ENCODE data around the gene SEL1L. TPM values are rescaled to one million over a fixed set of nuclear protein-coding genes. Genes with fewer than 3 reads are reported as not detected.

Gene SEL1L
- total RNA-seq = 47.0 and 49.4 TPM in 2 replicates
- long read RNA-seq, full-length matches to known transcripts = 26 of 51 reads
- long read RNA-seq, partial matches to known transcripts = 7 of 51 reads
- long read RNA-seq, other reads (novel, unspliced or antisense) = 18 of 51 reads

DNA sequence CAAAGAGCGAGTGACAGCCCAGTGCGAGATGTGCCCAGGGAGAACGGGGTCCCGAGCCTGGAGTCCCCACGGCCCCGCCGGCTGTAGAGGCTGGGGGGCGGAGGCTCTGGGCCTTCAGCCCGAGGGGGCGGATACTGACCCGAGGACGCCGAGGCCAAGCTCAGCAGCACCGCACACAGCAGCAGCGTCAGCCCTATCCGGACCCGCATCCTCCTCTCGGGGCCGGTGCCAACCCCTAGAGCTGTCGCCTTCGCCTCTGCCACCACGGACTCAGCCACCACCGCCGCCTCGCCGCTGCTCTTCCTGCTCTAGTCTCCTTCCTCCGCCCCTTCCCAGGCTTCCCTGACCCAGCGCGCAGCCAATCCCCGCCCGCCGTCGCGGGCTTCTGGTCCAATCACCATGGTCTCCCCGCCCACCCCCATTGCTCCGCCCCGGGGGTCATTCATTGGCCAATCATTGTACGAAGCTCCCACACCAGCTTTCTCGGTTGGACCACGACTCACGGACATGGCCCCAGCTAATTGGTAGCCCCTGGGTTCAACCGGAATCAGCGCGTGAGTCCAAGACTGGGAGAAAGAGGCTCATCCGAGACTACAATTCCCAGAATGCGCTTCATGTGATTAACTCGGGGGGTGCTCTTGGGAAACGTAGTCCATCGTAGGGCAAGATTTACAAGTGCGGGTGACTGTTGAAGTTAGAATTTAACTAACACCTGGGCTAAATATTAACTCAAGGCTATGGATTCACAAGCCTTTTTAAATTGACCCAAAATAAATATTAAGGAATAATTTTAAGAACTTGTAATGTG is at the start of gene SEL1L:
SEL1L (minus strand) TSS at position 318 of the 808 bp plus-strand sequence; CDS start at position 209, 109 bp downstream.
- Mint-ChIP-seq H3K9me3 (no peaks in the 10 kb centered on the region), H3K27me3 (ENCODE audit: low read depth) (no peaks in the 10 kb centered on the region), H3K36me3 (ENCODE audit: low read depth) (no peaks in the 10 kb centered on the region), H3K4me1 (peaks cover 28% of the 10 kb centered on the region), H3K4me3 (peak within 1 kb of the TSS; percentile 96), H3K27ac (ENCODE audit: unreplicated experiment) (peak within 1 kb of the TSS; percentile 73)
- peak; percentile 99 for DNase-seq (ENCODE audit: low read depth, low spot score)
- TF ChIP-seq, protein P1, sequence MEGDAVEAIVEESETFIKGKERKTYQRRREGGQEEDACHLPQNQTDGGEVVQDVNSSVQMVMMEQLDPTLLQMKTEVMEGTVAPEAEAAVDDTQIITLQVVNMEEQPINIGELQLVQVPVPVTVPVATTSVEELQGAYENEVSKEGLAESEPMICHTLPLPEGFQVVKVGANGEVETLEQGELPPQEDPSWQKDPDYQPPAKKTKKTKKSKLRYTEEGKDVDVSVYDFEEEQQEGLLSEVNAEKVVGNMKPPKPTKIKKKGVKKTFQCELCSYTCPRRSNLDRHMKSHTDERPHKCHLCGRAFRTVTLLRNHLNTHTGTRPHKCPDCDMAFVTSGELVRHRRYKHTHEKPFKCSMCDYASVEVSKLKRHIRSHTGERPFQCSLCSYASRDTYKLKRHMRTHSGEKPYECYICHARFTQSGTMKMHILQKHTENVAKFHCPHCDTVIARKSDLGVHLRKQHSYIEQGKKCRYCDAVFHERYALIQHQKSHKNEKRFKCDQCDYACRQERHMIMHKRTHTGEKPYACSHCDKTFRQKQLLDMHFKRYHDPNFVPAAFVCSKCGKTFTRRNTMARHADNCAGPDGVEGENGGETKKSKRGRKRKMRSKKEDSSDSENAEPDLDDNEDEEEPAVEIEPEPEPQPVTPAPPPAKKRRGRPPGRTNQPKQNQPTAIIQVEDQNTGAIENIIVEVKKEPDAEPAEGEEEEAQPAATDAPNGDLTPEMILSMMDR (conservative IDR thresholded peaks at IDR 0.05) = no peak

DNA sequence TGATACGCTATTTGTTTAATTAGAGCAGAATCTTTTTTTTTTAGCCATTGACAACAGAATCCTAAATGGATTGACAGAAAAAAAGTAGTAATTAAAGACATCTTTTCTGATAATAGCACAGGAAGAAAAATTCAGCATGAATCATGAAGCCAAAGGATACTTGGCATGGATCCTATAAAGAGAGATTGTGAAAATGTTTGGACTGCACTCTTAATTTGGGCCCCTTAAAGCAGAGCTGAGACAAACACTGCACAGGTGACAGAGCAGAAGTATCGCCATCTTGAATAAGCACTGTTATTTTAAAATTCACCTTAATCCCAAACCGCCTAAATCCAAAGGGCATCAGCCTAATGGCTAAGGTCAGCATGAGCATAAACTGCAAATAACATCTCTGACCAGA is 48.8 kb upstream of the SEL1L start:
- no peak for DNase-seq (ENCODE audit: low read depth, low spot score)
- H3K4me1 Mint-ChIP-seq = peaks cover under 1% of the 10 kb centered on the region
- TF ChIP-seq, protein P1 (conservative IDR thresholded peaks at IDR 0.05) = no peak
- no peaks in the 10 kb centered on the region for H3K36me3 Mint-ChIP-seq (ENCODE audit: low read depth)
- H3K9me3 Mint-ChIP-seq = peaks cover 7% of the 10 kb centered on the region
- no peak overlapping the region for H3K4me3 Mint-ChIP-seq
- H3K27ac Mint-ChIP-seq (ENCODE audit: unreplicated experiment) = no peak overlapping the region
- no peaks in the 10 kb centered on the region for H3K27me3 Mint-ChIP-seq (ENCODE audit: low read depth)

DNA sequence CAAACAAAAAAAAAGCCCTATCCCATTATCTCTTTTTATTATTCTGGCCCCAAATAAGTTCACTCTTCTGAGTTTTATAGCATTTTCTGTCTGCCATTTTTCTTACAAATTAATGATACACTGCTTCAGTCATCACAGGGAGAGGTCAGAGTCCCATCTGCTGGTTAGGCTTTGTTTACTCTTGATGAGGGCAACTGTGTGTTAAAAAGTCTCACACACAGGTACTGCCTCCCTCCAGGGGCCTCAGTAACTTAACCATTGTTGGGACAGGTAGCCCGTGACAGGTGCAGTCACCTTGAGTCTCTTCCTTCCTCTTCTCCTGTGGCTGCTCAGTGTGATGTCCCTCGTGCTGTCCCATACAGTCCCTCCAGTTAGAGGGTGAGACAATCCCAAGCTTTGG is 45.5 kb upstream of the SEL1L start:
- peaks cover 4% of the 10 kb centered on the region for H3K9me3 Mint-ChIP-seq
- no peaks in the 10 kb centered on the region for H3K36me3 Mint-ChIP-seq (ENCODE audit: low read depth)
- no peaks in the 10 kb centered on the region for H3K4me1 Mint-ChIP-seq
- TF ChIP-seq, protein P1 (conservative IDR thresholded peaks at IDR 0.05) = no peak
- no peak for DNase-seq (ENCODE audit: low read depth, low spot score)
- no peak overlapping the region for H3K4me3 Mint-ChIP-seq
- H3K27ac Mint-ChIP-seq (ENCODE audit: unreplicated experiment) = no peak overlapping the region
- H3K27me3 Mint-ChIP-seq (ENCODE audit: low read depth) = no peaks in the 10 kb centered on the region

DNA sequence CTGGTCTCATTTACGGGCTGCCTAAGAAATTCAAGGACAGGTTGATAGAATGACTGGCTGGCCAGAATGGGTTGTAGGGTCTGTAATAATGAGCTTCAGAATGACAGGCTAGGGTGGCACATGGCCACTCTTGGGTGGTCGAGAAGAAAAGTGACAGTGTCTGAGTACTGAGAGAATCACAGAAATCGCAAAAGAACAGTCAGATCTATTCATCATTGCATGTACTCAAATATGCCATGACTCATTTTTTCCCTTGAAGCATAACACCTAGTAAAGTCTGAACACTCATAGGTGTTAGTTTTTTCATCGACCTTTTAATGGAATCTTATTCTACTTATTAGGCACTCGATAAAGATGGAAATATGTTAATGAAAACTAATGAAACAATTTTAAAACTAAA is 37.8 kb upstream of the SEL1L start:
- H3K4me3 Mint-ChIP-seq = no peak overlapping the region
- H3K9me3 Mint-ChIP-seq = no peaks in the 10 kb centered on the region
- H3K27ac Mint-ChIP-seq (ENCODE audit: unreplicated experiment) = no peak overlapping the region
- H3K27me3 Mint-ChIP-seq (ENCODE audit: low read depth) = no peaks in the 10 kb centered on the region
- TF ChIP-seq, protein P1 (conservative IDR thresholded peaks at IDR 0.05) = no peak
- H3K36me3 Mint-ChIP-seq (ENCODE audit: low read depth) = no peaks in the 10 kb centered on the region
- DNase-seq (ENCODE audit: low read depth, low spot score) = no peak
- no peaks in the 10 kb centered on the region for H3K4me1 Mint-ChIP-seq

DNA sequence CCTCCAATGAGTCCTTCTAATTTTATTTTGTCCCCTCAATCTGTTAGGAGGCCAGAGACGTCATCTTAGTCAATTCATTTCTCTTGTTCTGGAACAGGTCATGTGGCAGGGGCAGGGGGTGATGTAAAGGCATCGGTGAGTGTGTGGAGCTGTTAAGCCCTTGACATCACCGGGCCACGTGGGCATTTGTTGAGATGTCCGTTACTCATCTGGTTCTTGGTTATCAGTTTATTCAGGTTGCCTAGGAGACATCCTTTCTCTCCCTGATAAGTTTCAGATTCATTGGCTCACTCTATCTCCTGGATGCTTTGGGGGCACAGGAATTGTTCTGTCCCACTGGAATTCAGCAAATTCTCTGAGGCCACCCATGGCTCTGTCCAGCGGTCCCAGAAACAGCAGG is 33.6 kb upstream of the SEL1L start:
- DNase-seq (ENCODE audit: low read depth, low spot score) = no peak
- H3K27ac Mint-ChIP-seq (ENCODE audit: unreplicated experiment) = no peak overlapping the region

More for the DNA sequence above, 33.6 kb upstream of the SEL1L start:
- Mint-ChIP-seq H3K4me3 (no peak overlapping the region), H3K27me3 (ENCODE audit: low read depth) (no peaks in the 10 kb centered on the region), H3K4me1 (no peaks in the 10 kb centered on the region), H3K36me3 (ENCODE audit: low read depth) (no peaks in the 10 kb centered on the region), H3K9me3 (no peaks in the 10 kb centered on the region)
- TF ChIP-seq, protein P1 (conservative IDR thresholded peaks at IDR 0.05) = no peak
